Stimulated activated CD4-positive, alpha-beta T cell treated with anti-CD3 and anti-CD28 coated beads, Interleukin-1b, Interleukin-23, amount 100 ng/mL, for 4 hours (primary cell): ENCODE results near the gene SGMS1.

Source experiments
- DNase-seq, 2 donors: peaks; one replicate each; pipeline ENCODE4 v3.0.0-alpha.2; 2020; ENCODE audit warnings: low read depth in 2 of 2

Gene SGMS1

GRCh38 chr10:50422259-50422658 lies 201.5 kb downstream of the SGMS1 start:
- no peak for DNase-seq

GRCh38 chr10:50421026-50421719 lies 202.6 kb downstream of the SGMS1 start:
- no peak for DNase-seq

DNA sequence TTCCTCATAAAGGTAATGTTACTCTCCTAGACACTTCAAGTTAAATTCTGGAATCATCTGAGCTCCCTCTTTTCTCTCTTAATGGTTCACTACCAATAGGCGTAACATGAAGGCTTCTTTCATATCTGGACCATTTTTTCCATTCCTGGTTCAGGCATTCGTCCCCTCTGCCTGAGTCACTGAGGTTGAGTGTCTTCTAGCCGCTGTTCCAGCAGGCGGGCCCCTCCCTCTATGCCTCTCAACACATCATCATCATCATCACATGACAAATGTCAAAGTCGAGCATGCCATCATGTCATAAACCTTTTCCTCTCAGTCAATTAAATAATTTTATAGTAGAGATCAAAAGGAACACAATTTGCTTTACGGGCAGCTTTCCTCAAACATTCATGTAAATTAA lies 203.6 kb downstream of the SGMS1 start:
- DNase-seq = no peak

DNA sequence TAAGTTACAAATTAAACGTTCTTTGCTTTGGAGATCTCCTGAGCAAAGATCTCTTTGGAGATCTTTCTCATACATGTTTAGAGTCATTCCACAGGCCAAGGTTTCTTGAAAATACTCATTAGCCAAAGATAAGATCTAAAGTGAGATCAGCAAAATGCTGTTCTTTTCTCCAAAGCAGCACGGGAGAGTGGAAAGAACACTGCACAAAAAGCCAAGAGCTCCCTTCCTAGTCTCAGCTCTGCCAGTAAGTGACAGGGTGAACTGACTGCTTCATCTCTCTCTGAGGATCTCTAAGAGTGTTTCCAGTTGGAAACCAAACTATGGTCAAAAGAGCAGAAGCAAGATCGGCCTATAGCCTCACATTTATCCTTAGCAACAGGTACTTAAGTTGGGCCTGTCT lies 204.0 kb downstream of the SGMS1 start:
- no peak for DNase-seq

- no peak for DNase-seq
Measured at GRCh38 chr10:50419091-50419490, 204.7 kb downstream of the SGMS1 start.

GRCh38 chr10:50417886-50418830 lies 205.6 kb downstream of the SGMS1 start:
- DNase-seq = peak in 1 of 2 donors; percentile 25

- DNase-seq = no peak
Measured at GRCh38 chr10:50417486-50417885, 206.3 kb downstream of the SGMS1 start.

GRCh38 chr10:50416881-50417280 lies 206.9 kb downstream of the SGMS1 start:
- DNase-seq = no peak

DNA sequence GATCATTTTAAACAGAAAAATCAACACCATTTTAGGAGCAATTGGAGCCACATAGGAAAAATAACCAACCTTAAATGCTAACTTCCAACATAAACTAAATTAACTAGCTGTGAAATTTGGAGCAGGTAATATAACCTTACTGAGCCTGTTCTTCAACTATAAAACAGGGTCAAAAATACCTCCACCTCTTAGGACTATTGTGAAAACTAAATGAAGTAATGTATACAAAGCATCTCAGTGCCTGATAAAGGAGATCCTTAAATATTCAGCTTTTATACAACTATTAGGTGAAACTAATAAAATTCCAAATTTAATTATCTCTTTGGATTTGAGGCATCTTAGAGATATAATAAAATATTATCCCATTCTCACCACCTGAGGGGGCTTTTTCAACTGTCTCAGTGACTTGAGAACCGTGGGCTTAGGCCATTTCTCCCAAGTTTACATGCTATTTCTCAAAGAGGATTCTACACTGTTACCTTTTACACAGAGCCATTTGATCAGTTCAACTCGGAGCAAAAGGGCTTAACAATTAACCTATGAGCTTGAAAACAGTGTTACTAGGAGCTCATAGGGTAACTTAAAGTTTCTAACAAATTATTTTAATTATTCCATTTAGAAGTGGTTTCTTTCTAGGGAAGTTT lies 207.5 kb downstream of the SGMS1 start:
- DNase-seq = no peak

DNA sequence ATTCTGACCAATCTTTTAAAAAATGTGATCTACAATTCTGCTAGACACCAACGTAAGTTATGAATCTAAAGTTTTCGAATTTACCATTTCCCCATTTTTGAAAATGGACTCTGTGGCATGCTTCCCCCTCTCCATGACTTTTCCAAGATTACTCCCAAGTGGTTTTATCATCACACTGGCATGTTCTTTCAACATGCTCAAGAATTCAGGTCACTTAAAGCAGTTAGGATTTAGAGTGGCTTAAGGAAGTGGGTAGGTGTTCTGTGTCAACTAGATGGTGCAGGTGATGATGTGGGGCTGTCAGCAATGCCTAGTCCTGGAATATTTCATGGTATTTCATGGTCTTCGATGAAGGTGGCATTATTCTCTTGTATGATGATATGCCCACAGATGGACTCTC lies 208.5 kb downstream of the SGMS1 start:
- no peak for DNase-seq

DNA sequence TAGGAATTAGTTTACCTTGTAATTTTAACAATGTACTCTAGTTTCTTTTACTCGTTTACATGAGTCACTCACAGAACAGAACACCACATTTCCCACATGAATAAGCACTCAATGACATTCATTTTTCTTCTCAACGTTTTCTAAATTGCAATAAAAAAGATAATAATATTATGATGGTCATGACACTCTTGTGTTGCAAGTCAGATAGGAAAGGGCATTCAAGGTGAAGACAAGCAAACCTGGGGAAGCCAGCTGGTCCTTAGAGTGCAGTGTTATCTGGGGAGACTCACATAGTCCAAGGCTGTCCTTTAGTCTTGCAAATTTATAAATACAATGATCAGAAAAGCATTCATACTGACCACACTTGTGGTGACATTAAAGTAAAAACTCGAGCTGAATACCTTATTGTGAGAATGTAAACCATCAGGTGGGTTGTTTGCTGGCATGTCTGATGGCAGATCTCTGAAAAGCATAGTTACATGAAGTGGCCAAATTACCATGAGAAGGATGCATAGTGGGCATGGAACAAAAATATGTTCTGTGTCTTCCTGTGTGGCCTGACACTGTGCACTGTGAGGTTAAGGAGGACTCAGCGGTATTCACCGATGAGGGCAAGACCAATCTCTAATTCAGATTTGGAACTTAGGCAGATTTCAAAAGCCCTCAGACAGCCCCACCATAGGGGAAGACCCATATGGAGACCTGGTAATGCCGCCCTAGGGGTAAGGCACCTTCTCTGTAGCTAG lies 213.5 kb downstream of the SGMS1 start:
- DNase-seq = no peak

DNA sequence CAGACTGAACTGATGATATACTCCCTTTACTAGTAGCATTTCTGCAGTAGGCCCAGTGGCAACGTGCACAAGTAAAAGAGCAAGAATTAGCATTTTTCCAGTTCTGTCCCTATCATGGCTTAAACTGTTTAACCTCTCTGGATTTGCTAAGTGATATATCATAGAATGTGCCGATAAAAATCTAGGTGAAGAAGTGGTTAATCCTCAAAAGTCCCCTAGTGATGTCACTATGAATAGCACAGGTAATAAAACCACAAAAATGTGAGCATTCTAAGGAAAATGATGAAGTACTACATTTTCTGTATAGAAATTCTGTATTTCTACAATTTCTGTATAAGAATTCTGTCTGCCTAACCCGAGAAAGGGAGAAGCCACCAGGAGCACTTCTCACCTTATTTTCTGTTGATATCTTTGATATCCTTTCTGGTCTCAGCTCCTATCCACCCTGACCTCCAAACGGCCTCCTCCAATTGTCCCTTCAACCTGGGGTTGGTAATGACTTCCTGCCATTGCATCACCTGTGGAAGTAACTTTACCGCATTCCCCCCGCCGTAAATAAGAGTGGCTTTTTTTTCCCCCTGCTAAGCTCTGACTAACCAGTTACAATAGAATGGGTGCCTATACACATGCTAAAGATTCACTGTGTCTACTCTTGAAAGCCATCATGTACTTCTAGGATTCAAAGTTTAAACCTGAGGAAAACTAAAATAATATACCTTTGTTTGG lies 216.5 kb downstream of the SGMS1 start:
- DNase-seq = no peak

DNA sequence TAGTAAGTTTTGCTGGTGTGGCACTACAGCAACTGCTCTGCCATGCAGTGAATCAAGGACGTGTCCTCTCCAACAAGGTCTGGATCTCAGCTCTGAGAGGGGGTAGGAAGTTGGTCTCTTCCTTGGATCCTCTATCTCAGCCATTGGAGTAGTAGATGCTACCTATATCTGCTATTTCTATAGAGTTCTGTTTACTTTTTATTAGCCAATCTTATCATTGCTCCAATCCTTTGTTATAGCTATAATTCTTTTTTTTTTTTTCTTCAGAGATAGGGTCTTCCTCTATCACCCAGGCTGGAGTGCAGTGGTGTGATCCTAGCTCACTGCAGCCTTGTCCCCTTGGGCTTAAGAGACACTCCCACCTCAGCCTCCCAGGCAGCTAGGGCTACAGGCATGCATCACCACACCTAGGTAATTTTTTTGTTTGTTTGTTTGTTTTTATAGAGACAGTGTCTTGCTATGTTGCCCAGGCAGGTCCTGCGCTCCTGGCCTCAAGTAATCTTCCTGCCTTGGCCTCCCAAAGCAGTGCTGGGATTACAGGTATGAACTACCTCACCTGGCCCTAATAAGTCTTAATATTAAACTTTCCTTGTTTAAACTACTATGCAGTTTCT lies 217.2 kb downstream of the SGMS1 start:
- DNase-seq = no peak

DNA sequence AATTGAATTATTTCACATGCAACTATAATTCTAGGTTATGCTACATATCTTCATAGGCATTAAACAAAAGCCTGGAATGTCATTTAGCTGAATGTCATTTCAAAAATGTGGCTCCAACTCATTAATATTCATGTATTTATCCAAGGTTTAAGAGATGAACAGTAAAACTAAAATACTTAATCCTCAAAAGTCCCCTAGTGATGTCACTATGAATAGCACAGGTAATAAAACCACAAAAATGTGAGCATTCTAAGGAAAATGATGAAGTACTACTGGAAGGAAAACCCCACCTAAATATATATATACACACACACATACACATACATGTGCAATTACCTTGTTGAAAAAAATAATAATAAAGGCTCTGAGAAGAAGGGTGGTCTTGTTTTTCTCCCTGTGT lies 218.0 kb downstream of the SGMS1 start:
- DNase-seq = no peak

DNA sequence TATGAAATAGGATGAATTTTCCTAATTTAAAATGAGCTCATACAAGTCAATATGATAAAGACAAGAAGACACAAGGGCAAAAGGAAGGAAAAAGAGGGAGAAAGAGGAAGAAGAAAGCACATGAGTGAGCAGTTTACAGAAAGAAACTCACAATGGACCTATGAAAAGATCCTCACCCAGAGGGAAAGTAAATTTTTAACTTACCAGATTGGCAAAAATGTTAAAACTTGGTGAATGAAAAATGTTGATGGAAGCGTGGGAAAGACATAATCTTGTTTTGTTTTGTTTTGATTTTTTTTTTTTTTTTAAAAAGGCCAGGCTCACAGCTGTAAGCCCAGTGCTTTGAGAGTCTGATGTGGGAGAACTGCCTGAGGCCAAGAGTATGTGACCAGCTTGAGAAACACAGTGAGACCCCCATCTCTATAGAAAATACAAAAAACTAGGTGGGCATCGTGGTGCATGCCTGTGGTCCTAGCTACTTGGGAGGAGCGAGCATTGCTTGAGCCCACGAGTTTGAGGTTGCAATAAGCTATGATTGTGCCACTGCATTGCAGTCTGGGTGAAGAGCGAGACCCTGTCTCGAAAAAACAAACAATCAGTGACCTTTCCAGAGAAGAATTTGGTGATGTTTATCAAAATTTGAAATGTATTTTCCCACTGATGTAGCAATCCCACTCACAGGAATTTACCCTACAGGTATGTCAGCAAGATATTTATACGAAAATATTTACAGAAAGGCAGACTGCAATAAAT lies 219.6 kb downstream of the SGMS1 start:
- no peak for DNase-seq

DNA sequence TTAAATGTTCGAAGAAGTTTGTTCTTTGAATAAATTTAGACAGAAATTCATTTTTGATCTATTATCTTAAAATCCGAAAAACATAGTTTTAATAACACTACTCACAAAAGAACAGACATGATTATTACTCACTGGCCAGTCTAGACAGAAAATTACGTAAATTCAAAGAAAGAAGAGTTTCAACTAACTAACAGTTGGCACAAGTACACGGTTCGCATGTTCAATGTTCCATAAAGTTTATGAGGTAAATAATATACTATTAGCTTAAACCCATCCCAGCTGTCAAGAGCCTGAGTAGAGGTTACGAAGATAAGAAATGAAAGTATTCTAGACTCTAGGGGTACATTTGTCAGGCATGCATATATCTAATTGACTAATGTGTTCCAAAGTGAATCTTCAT lies 220.7 kb downstream of the SGMS1 start:
- no peak for DNase-seq

DNA sequence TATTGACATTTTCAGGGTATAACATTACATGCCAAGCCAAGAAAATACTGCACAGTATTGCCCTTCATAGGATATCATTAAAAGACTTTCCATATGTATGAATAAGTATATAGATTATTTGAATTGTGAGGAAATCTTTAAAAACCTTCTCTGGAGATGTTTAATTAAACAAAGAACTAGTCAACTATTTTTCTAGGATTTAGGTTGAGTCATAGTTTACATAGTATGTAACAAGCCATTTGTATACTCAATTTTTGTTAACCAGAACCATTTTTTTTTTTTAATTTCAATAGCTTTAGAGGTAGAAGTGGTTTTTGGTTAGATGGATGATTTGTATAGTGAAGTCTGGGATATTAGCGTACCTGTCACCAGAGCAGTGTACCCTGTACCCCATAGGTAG lies 221.3 kb downstream of the SGMS1 start:
- no peak for DNase-seq

DNA sequence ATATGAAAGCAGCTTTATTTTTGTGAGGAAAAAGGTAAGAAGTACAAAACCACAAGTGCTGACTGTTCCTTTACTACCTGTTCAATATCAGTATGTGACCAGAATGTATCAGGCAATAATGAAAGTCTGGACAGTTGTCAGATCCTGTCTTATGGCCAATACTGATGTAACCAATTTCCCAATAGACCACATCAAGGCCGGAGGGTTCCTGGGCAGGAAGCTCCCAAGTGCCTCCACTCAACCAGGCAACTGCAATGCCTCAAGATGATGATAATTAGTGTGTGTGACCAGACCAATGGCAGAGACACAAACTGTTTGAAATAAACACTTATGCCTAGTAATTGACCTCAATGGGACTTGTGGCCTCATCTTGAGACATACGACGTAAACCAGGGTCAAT lies 223.1 kb downstream of the SGMS1 start:
- DNase-seq = no peak

GRCh38 chr10:50398823-50399222 lies 224.9 kb downstream of the SGMS1 start:
- DNase-seq = no peak

- DNase-seq = no peak
Measured at GRCh38 chr10:50398381-50398780, 225.4 kb downstream of the SGMS1 start.
